A549 (cell line): ENCODE results near the gene FAM20A.

Source experiments
- CHD2 ChIP-seq: fragments of 150-350 bp; IDR thresholded peaks from 2 replicates; pipeline ENCODE4 v1.6.1; 2014; ENCODE audit warnings: low read length; ENCODE audit not compliant: partially characterized antibody
- CHD4 ChIP-seq: fragments of 200-600 bp; sonication (generic); IDR thresholded peaks from 2 replicates; pipeline ENCODE4 v1.6.1; 2016; ENCODE audit warnings: antibody characterized with exemption, mild to moderate bottlenecking, borderline replicate concordance
- CTCF ChIP-seq: fragments of >200 bp; sonication (Bioruptor Twin); formaldehyde crosslinking; IDR thresholded peaks from 3 replicates; pipeline ENCODE4 v1.5.1; 2016
- HMGXB4 ChIP-seq: fragments of 250-450 bp; sonication (Bioruptor Pico); IDR thresholded peaks from 2 replicates; pipeline ENCODE4 v1.5.0; 2021; ENCODE audit warnings: mild to moderate bottlenecking, moderate library complexity, borderline replicate concordance
- NR3C1 ChIP-seq: fragments of >200 bp; sonication (Bioruptor Twin); formaldehyde crosslinking; IDR thresholded peaks from 3 replicates; pipeline ENCODE4 v1.6.1; 2017
- POLR2A ChIP-seq: IDR thresholded peaks from 2 replicates; pipeline ENCODE4 v1.6.1; 2012; ENCODE audit warnings: mild to moderate bottlenecking, low read length
- USF2 ChIP-seq: fragments of 450-650 bp; IDR thresholded peaks from 2 replicates; pipeline ENCODE4 v1.6.1; 2014; ENCODE audit warnings: antibody characterized with exemption

- no peak for TF ChIP-seq POLR2A
- TF ChIP-seq USF2 = no peak
- TF ChIP-seq CHD4 = no peak
- no peak for TF ChIP-seq CTCF
- no peak for TF ChIP-seq NR3C1
- no peak for TF ChIP-seq CHD2
- TF ChIP-seq HMGXB4 (CRISPR knock-in tag) = no peak
These were observed 16.4 kb downstream of the FAM20A start for GRCh38 chr17:68584581-68585303.
